Cardiac fibroblast (primary cell): ENCODE results near the gene CHCHD6.
"Not testable (repeated sequence)": the region's sequence is repeated elsewhere in the genome, so short reads cannot be mapped to it uniquely, and the experiment has no call there.

Experiments used
- DNase-seq, 2 donors: peaks; one replicate each; pipeline versions ENCODE4 v3.0.0 to v3.0.0-alpha.2; 2010; ENCODE audit warnings: low read depth in 2 of 2
- H3K4me3 ChIP-seq, 2 donors: replicated peaks in 1 of 2; 1 replicate in 1 of 2; 2 replicates in 1 of 2; pipeline ENCODE4 v1.5.1; 2011; ENCODE audit warnings: low read depth in 2 of 2, low read length in 2 of 2, mild to moderate bottlenecking in 2 of 2, moderate library complexity in 1 of 2
- TF ChIP-seq, protein P1 (sequence below): IDR thresholded peaks from one replicate; pipeline ENCODE4 v1.5.1; 2011; ENCODE audit warnings: low read depth, mild to moderate bottlenecking, low read length, inconsistent platforms

CHCHD6 gene

GRCh38 chr3:126792998-126793397 lies 89.0 kb downstream of the CHCHD6 start:
- TF ChIP-seq, protein P1, sequence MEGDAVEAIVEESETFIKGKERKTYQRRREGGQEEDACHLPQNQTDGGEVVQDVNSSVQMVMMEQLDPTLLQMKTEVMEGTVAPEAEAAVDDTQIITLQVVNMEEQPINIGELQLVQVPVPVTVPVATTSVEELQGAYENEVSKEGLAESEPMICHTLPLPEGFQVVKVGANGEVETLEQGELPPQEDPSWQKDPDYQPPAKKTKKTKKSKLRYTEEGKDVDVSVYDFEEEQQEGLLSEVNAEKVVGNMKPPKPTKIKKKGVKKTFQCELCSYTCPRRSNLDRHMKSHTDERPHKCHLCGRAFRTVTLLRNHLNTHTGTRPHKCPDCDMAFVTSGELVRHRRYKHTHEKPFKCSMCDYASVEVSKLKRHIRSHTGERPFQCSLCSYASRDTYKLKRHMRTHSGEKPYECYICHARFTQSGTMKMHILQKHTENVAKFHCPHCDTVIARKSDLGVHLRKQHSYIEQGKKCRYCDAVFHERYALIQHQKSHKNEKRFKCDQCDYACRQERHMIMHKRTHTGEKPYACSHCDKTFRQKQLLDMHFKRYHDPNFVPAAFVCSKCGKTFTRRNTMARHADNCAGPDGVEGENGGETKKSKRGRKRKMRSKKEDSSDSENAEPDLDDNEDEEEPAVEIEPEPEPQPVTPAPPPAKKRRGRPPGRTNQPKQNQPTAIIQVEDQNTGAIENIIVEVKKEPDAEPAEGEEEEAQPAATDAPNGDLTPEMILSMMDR = no peak
- no peak for DNase-seq
- H3K4me3 ChIP-seq = no peak overlapping the region

- TF ChIP-seq, protein P1 = no peak
Measured at GRCh38 chr3:126797563-126797962, 93.5 kb downstream of the CHCHD6 start.

DNA sequence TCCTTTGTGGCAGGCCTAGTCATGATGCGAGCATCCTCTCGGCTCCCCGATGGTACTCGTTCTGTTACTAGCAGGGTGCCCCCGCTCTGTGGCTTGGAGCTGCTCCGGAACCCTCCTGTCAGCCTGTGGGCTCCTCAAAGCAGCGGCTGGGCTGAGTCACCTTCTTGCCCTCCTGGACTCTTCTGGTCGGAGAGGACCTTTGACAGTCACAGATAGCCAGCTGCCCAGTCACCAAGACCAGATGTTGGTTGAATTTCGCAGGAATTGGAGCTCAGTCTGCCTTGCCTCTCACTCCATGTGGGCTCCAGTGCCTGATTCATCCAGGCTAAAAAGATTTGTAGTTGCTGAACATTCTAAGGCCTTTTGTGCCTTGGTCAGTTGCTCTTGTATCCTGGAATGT lies 94.5 kb downstream of the CHCHD6 start:
- H3K4me3 ChIP-seq = no peak overlapping the region
- DNase-seq = no peak
- TF ChIP-seq, protein P1 = no peak

More at GRCh38 chr3:126797563-126797962, 93.5 kb downstream of the CHCHD6 start:
- no peak overlapping the region for H3K4me3 ChIP-seq
- DNase-seq = no peak

GRCh38 chr3:126799099-126799498 lies 95.1 kb downstream of the CHCHD6 start:
- no peak overlapping the region for H3K4me3 ChIP-seq
- no peak for DNase-seq
- TF ChIP-seq, protein P1 = no peak

- DNase-seq = not testable (repeated sequence)
Measured at GRCh38 chr3:126801312-126801711, 97.3 kb downstream of the CHCHD6 start.

DNA sequence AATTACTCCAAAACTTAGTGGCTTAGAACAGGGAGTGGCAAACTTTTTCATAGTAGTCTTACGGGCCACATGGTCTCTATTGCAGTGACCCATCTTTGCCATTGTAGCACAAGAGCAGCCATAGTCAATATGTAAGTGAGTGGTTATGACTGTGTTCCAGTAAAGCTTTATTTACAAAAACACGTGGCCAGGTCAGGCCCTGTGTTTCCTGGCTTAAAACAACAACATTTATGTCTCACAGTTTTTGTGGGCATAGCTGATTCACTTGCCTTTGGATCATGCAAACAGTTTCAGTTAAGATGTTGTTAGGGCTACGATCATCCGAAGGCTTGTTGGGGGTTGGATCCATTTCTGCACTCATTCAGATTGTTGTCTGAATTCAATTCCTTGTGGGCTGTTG lies 103.8 kb downstream of the CHCHD6 start:
- TF ChIP-seq, protein P1 = no peak
- H3K4me3 ChIP-seq = no peak overlapping the region
- peak in 1 of 2 donors; percentile 41 for DNase-seq

More at GRCh38 chr3:126801312-126801711, 97.3 kb downstream of the CHCHD6 start:
- not testable (repeated sequence) for H3K4me3 ChIP-seq

DNA sequence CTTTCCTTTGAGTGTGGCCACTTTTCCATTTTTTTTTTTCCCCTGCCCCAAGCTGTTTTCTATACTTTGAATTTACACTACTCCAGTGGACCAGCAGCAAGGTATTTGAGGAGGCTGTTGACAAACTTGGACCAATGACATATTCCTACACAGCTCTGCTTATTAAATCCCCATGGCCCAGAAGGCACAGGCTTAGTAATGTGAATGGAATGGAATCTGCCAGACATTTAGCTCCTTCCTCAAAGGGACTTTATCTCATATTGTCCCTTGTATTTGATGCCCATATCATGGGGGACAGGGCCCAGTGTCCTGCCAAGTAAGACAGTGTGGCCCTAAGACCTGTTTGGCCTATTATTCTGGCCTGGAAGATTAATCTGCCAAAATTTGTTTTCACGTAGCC lies 107.5 kb downstream of the CHCHD6 start:
- TF ChIP-seq, protein P1 = no peak
- H3K4me3 ChIP-seq = no peak overlapping the region
- DNase-seq = peak; percentile 23 to 34
